ENCODE results near the gene RPL10.

The RPL10 gene

DNA sequence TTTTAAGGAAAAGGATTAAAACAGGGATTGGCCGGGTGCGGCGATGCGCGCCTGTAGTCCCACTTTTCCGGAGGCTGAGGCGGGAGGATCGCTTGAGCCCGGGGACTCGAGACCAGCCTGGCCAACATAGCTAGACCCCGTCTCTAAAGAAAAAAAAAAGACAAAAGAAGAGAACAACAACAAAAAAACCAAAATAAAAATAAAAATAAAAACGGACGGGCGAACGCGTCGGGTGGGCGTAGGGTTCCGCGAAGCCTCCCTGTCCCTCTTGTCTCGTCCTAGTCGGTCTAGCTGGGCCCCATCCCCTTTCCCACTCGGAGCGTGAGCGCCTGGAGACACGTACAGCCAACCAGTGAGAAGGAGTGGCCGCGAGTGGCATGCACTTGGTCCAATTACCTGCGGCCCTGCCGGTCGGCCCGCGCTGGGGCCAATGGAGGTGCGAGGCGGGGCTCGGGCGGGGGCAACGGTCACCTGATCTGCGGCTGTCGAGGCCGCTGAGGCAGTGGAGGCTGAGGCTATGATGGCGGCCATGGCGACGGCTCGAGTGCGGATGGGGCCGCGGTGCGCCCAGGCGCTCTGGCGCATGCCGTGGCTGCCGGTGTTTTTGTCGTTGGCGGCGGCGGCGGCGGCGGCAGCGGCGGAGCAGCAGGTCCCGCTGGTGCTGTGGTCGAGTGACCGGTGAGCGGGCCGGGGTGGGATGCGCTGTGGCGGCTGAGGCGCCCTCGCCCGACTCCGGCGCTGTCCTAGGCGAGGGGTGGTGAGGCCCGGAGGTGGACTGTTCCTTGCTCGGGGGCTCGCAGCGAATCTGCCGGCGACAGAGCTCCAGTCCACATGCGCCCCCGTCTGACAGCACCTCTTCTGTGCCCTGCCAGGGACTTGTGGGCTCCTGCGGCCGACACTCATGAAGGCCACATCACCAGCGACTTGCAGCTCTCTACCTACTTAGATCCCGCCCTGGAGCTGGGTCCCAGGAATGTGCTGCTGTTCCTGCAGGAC lies 30.3 kb downstream of the RPL10 start, which contains the start of gene ATP6AP1:
ATP6AP1 (plus strand) TSS at position 502 of the 996 bp plus-strand sequence; CDS start at position 518, 16 bp downstream.
- peak; percentile 83 for DNase-seq
- Mint-ChIP-seq H3K27ac (no peak within 1 kb of the TSS), H3K4me1 (peaks cover 25% of the 10 kb centered on the region), H3K9me3 (peaks cover 58% of the 10 kb centered on the region), H3K27me3 (ENCODE audit: low read depth, poor library complexity) (peaks cover 8% of the 10 kb centered on the region), H3K4me3 (peak within 1 kb of the TSS; percentile 80), H3K36me3 (ENCODE audit: low read depth) (peaks cover 12% of the 10 kb centered on the region)
- TF ChIP-seq, protein P1, sequence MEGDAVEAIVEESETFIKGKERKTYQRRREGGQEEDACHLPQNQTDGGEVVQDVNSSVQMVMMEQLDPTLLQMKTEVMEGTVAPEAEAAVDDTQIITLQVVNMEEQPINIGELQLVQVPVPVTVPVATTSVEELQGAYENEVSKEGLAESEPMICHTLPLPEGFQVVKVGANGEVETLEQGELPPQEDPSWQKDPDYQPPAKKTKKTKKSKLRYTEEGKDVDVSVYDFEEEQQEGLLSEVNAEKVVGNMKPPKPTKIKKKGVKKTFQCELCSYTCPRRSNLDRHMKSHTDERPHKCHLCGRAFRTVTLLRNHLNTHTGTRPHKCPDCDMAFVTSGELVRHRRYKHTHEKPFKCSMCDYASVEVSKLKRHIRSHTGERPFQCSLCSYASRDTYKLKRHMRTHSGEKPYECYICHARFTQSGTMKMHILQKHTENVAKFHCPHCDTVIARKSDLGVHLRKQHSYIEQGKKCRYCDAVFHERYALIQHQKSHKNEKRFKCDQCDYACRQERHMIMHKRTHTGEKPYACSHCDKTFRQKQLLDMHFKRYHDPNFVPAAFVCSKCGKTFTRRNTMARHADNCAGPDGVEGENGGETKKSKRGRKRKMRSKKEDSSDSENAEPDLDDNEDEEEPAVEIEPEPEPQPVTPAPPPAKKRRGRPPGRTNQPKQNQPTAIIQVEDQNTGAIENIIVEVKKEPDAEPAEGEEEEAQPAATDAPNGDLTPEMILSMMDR (IDR thresholded peaks at IDR 0.05): no peak

DNA sequence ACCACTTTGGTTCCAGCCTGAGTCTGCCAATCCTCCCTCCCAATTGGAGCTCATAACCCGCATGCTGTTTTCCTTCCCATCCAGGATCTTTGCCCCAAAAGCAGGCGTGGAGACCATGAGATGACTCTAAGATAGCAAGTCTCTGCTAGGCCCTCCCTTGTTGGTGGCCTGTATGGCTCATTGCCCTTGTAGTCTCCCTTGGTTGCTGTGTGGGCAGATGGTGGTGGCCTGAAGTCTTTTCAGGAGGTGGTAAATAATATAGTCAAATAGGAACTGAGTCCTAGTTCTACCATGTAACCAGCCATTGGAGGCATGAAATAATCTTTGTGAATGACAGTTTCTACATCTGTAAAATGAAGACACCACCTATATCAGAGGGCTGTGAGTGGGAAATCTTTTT lies 31.5 kb downstream of the RPL10 start:
- Mint-ChIP-seq H3K9me3 (peaks cover 58% of the 10 kb centered on the region), H3K4me1 (peaks cover 25% of the 10 kb centered on the region), H3K27ac (no peak overlapping the region), H3K36me3 (ENCODE audit: low read depth) (peaks cover 18% of the 10 kb centered on the region), H3K4me3 (peak overlapping the region; percentile 80), H3K27me3 (ENCODE audit: low read depth, poor library complexity) (peaks cover 8% of the 10 kb centered on the region)
- no peak for DNase-seq
- TF ChIP-seq, protein P1 (IDR thresholded peaks at IDR 0.05): no peak

DNA sequence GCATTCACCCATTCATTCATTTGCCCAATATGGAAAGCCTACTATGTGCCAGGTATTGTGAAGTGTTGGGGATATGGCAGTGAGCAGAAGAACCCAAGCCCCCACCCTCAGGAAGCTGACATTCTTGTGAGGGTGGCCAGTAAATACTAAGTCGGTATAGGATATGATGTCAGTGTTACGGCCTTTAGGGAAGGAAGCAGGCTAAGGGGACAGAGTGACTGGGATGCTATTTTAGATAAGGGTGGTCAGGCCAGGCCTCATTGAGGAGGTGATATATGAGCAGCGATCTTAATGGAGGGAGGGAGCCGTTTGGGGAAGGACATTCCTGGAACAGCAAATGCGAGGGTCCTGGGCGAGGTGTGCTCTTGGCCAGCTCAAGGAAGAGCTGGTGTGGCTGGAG lies 32.3 kb downstream of the RPL10 start:
- Mint-ChIP-seq H3K27ac (peak overlapping the region; percentile 73), H3K4me3 (peak overlapping the region; percentile 65), H3K9me3 (peaks cover 58% of the 10 kb centered on the region), H3K4me1 (peaks cover 25% of the 10 kb centered on the region), H3K36me3 (ENCODE audit: low read depth) (peaks cover 19% of the 10 kb centered on the region), H3K27me3 (ENCODE audit: low read depth, poor library complexity) (peaks cover 8% of the 10 kb centered on the region)
- no peak for DNase-seq
- TF ChIP-seq, protein P1 (IDR thresholded peaks at IDR 0.05): no peak

DNA sequence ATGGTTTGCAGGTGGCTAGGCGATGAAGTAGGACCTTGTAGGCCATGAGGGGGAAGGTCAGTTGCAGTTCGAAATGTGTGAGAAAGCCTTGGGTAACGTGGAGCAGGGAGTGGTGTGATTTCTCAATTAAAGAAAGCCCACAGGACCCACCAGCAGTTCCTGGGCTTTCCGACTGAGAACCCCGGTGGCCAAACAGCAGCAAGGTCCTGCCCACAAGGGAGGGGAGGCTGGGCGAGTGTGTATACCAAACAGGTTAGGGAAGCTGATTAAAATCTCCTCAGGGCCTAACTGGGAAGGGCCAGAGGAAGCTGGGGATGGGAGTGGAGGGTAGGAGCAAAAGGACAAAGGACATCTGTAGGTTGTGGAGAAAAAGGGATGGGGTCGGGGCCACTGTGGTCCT lies 32.7 kb downstream of the RPL10 start:
- peaks cover 24% of the 10 kb centered on the region for H3K36me3 Mint-ChIP-seq (ENCODE audit: low read depth)
- H3K27ac Mint-ChIP-seq: peak overlapping the region; percentile 73
- peaks cover 9% of the 10 kb centered on the region for H3K27me3 Mint-ChIP-seq (ENCODE audit: low read depth, poor library complexity)
- no peak for DNase-seq
- peaks cover 29% of the 10 kb centered on the region for H3K4me1 Mint-ChIP-seq
- TF ChIP-seq, protein P1 (IDR thresholded peaks at IDR 0.05): no peak
- H3K9me3 Mint-ChIP-seq: peaks cover 63% of the 10 kb centered on the region
- peak overlapping the region; percentile 65 for H3K4me3 Mint-ChIP-seq

DNA sequence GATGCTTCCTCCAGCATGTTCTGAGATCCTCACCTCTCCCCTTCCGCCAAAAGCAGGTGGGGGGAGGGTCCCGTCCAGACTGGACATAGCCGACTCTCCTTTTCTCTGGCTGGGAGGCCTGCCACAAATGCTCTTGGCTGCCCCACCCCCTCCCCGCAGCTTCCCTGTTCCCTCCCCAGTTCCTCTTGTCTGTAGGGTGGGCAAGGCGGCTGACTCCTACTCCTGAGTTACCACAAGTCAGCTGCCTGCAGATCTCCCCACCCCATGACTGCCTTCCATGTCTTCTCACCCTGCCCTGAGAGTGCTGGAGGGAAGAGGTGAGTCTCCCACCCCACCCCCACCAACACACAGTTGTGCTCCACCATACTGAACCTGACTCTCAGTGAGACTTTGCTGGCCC lies 33.2 kb downstream of the RPL10 start:
- Mint-ChIP-seq H3K36me3 (ENCODE audit: low read depth) (peaks cover 27% of the 10 kb centered on the region), H3K27ac (no peak overlapping the region), H3K4me3 (no peak overlapping the region), H3K9me3 (peaks cover 67% of the 10 kb centered on the region), H3K4me1 (peaks cover 33% of the 10 kb centered on the region), H3K27me3 (ENCODE audit: low read depth, poor library complexity) (peaks cover 6% of the 10 kb centered on the region)
- DNase-seq: no peak
- TF ChIP-seq, protein P1 (IDR thresholded peaks at IDR 0.05): no peak

Measured in nephron progenitor cell (in vitro differentiated cells).